Measurements from ENCODE around the gene SPEG. TPM values are rescaled to one million over a fixed set of nuclear protein-coding genes. Genes with fewer than 3 reads are reported as not detected.

Gene SPEG
- total RNA-seq, 1 experiment from 2014 or later: 56.6 TPM

GRCh38 chr2:219426068-219426443 is 8.6 kb upstream of the SPEG start:
- DNase-seq (ENCODE audit: low read depth, low spot score) (no peak), ATAC-seq (no peak)
- ChIA-PET RAD21 (ENCODE audit: low non-redundant PET in 1 of 2, low total read pairs in 2 of 2, uncharacterized antibody in 2 of 2, unreplicated experiment in 2 of 2) (no interaction called here), CTCF (no interaction called here), POLR2A (no interaction called here)
- Histone ChIP-seq H3K4me3 (replicated peaks in 1 of 2; ENCODE audit: low read depth in 1 of 2, low read length in 2 of 2) (no peak overlapping the region), H3K4me2 (ENCODE audit: low read length) (no peak overlapping the region), H3K4me1 (ENCODE audit: control insufficient read depth in 1 of 2, insufficient read depth in 2 of 2, low read length in 2 of 2) (peaks cover 0 to 21% of the 10 kb centered on the region in 2 experiments; a peak in 3 of 4 replicates), H3K9me2 (ENCODE audit: insufficient read depth) (no peaks in the 10 kb centered on the region), H3K27ac (ENCODE audit: low read depth, low read length) (no peak overlapping the region), H2AFZ (ENCODE audit: low read depth, low read length, poor library complexity, severe bottlenecking) (no peak overlapping the region), H3K9me3 (ENCODE audit: control insufficient read depth in 1 of 2, insufficient read depth in 1 of 2, low read depth in 1 of 2, low read length in 2 of 2) (no peaks in the 10 kb centered on the region), H3K9ac (ENCODE audit: low read length) (no peak overlapping the region), H3K36me3 (ENCODE audit: control insufficient read depth in 1 of 2, insufficient read depth in 2 of 2, low read length in 2 of 2) (no peaks in the 10 kb centered on the region), H4K20me1 (ENCODE audit: insufficient read depth) (no peaks in the 10 kb centered on the region), H3K79me2 (ENCODE audit: insufficient read depth, low read length) (no peaks in the 10 kb centered on the region), H3K27me3 (ENCODE audit: insufficient read depth, low read length) (no peaks in the 10 kb centered on the region)
- BruUV-seq (replicated peaks): no TSS peak
- TF ChIP-seq EZH2phosphoT487 (IDR thresholded peaks at IDR 0.05; ENCODE audit: borderline replicate concordance) (no peak), EZH2 (IDR thresholded peaks at IDR 0.05) (no peak), YY1 (IDR thresholded peaks at IDR 0.05; ENCODE audit: extremely low read depth, insufficient replicate concordance, low read depth, low read length) (no peak), POLR2A (IDR thresholded peaks at IDR 0.05; ENCODE audit: borderline replicate concordance, extremely low read depth, insufficient read depth, insufficient read length) (no peak), ZFX (IDR thresholded peaks at IDR 0.05) (no peak)
- TF ChIP-seq, protein P1, sequence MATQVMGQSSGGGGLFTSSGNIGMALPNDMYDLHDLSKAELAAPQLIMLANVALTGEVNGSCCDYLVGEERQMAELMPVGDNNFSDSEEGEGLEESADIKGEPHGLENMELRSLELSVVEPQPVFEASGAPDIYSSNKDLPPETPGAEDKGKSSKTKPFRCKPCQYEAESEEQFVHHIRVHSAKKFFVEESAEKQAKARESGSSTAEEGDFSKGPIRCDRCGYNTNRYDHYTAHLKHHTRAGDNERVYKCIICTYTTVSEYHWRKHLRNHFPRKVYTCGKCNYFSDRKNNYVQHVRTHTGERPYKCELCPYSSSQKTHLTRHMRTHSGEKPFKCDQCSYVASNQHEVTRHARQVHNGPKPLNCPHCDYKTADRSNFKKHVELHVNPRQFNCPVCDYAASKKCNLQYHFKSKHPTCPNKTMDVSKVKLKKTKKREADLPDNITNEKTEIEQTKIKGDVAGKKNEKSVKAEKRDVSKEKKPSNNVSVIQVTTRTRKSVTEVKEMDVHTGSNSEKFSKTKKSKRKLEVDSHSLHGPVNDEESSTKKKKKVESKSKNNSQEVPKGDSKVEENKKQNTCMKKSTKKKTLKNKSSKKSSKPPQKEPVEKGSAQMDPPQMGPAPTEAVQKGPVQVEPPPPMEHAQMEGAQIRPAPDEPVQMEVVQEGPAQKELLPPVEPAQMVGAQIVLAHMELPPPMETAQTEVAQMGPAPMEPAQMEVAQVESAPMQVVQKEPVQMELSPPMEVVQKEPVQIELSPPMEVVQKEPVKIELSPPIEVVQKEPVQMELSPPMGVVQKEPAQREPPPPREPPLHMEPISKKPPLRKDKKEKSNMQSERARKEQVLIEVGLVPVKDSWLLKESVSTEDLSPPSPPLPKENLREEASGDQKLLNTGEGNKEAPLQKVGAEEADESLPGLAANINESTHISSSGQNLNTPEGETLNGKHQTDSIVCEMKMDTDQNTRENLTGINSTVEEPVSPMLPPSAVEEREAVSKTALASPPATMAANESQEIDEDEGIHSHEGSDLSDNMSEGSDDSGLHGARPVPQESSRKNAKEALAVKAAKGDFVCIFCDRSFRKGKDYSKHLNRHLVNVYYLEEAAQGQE (IDR thresholded peaks at IDR 0.05; ENCODE audit: low read depth): no peak
- intact Hi-C loops (cut with micrococcal nuclease): no loop called here

- Histone ChIP-seq H2AFZ (ENCODE audit: low read depth, low read length, poor library complexity, severe bottlenecking) (no peak overlapping the region), H3K36me3 (ENCODE audit: control insufficient read depth in 1 of 2, insufficient read depth in 2 of 2, low read length in 2 of 2) (no peaks in the 10 kb centered on the region), H3K9ac (ENCODE audit: low read length) (no peak overlapping the region), H3K9me2 (ENCODE audit: insufficient read depth) (no peaks in the 10 kb centered on the region), H3K27ac (ENCODE audit: low read depth, low read length) (no peak overlapping the region), H3K4me3 (replicated peaks in 1 of 2; ENCODE audit: low read depth in 1 of 2, low read length in 2 of 2) (no peak overlapping the region), H3K4me1 (ENCODE audit: control insufficient read depth in 1 of 2, insufficient read depth in 2 of 2, low read length in 2 of 2) (peaks cover 0 to 21% of the 10 kb centered on the region in 2 experiments; a peak in 3 of 4 replicates), H4K20me1 (ENCODE audit: insufficient read depth) (no peaks in the 10 kb centered on the region), H3K79me2 (ENCODE audit: insufficient read depth, low read length) (no peaks in the 10 kb centered on the region), H3K4me2 (ENCODE audit: low read length) (no peak overlapping the region), H3K9me3 (ENCODE audit: control insufficient read depth in 1 of 2, insufficient read depth in 1 of 2, low read depth in 1 of 2, low read length in 2 of 2) (no peaks in the 10 kb centered on the region), H3K27me3 (ENCODE audit: insufficient read depth, low read length) (no peaks in the 10 kb centered on the region)
- RAD21 ChIA-PET (ENCODE audit: low non-redundant PET in 1 of 2, low total read pairs in 2 of 2, uncharacterized antibody in 2 of 2, unreplicated experiment in 2 of 2): no interaction called here
- intact Hi-C loops (cut with micrococcal nuclease): no loop called here
- ATAC-seq (no peak), DNase-seq (ENCODE audit: low read depth, low spot score) (no peak)
- BruUV-seq (replicated peaks): no TSS peak
- POLR2A ChIA-PET: no interaction called here
- CTCF ChIA-PET: no interaction called here
- no peak for TF ChIP-seq CTCF (IDR thresholded peaks at IDR 0.05 in 2 of 3, conservative IDR thresholded peaks at IDR 0.05 in 1 of 3; ENCODE audit: borderline replicate concordance in 1 of 3, insufficient read depth in 1 of 3, low read depth in 2 of 3, low read length in 2 of 3)
- no peak for TF ChIP-seq TCF7L2 (IDR thresholded peaks at IDR 0.05; ENCODE audit: borderline replicate concordance, extremely low read depth, insufficient read depth, insufficient read length)
- TF ChIP-seq YY1 (IDR thresholded peaks at IDR 0.05; ENCODE audit: extremely low read depth, insufficient replicate concordance, low read depth, low read length): no peak
- TF ChIP-seq ZFX (IDR thresholded peaks at IDR 0.05): no peak
- TF ChIP-seq SIN3A (IDR thresholded peaks at IDR 0.05; ENCODE audit: low read depth): no peak
- no peak for TF ChIP-seq CEBPB (IDR thresholded peaks at IDR 0.05; ENCODE audit: low read depth)
- TF ChIP-seq RAD21 (IDR thresholded peaks at IDR 0.05; ENCODE audit: low read depth): no peak
- TF ChIP-seq, protein P2, sequence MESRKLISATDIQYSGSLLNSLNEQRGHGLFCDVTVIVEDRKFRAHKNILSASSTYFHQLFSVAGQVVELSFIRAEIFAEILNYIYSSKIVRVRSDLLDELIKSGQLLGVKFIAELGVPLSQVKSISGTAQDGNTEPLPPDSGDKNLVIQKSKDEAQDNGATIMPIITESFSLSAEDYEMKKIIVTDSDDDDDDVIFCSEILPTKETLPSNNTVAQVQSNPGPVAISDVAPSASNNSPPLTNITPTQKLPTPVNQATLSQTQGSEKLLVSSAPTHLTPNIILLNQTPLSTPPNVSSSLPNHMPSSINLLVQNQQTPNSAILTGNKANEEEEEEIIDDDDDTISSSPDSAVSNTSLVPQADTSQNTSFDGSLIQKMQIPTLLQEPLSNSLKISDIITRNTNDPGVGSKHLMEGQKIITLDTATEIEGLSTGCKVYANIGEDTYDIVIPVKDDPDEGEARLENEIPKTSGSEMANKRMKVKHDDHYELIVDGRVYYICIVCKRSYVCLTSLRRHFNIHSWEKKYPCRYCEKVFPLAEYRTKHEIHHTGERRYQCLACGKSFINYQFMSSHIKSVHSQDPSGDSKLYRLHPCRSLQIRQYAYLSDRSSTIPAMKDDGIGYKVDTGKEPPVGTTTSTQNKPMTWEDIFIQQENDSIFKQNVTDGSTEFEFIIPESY (IDR thresholded peaks at IDR 0.05; ENCODE audit: extremely low read depth, insufficient replicate concordance, low read length): no peak
These were observed 8.0 kb upstream of the SPEG start for GRCh38 chr2:219426534-219427136.
